Heart left ventricle (tissue), 13 donors: ENCODE data around the gene UBAP2.

Source experiments
- POLR2A ChIP-seq, 2 donors: fragments of 450-650 bp; IDR thresholded peaks; one replicate each; pipeline ENCODE4 v1.6.1; 2017; ENCODE audit warnings: antibody characterized with exemption in 2 of 2, mild to moderate bottlenecking in 2 of 2, moderate library complexity in 2 of 2
- TF ChIP-seq, protein P1 (sequence below), 12 donors: fragments of 200-600 bp; sonication (generic) in 4 of 12; IDR thresholded peaks; one replicate each; pipeline versions ENCODE4 v1.5.0 to v1.8.0; 2018 to 2022; ENCODE audit warnings: antibody characterized with exemption in 12 of 12, mild to moderate bottlenecking in 5 of 12
- donor health status: ischemic (EF 13 %, LVEDD 7.1; RV severe dilation, severe dysfunction).
- donor health status: DM: no; HTN: yes; CAD: no.
- donor health status: DM: no; HTN: no; CAD: no.
- donor health status: ischemic (EF 25% LVEDD 6.9; RV normal size, moderate dysfunction).
- donor health status: ischemic (EF 25% LVEDD 5.7; RV mildly dilated, moderate dysfunction).
- donor health status: ischemic (EF 35%, LVEDD 5.7; RV mildly dilated, moderate dysfunction).
- donor health status: nonischemic (EF 11% LVEDD 7.7; RV severe dilation, severe dysfunction).
- donor health status: DM: yes; HTN: yes; CAD: no.
- donor health status: PGD.
- donor health status: ischemic (EF 29% LVEDD 5.4; RV normal size, mild dysfunction).
- donor health status: nonischemic (EF 23%, LVEDD 6.1; RV moderate dilation, normal function).

DNA sequence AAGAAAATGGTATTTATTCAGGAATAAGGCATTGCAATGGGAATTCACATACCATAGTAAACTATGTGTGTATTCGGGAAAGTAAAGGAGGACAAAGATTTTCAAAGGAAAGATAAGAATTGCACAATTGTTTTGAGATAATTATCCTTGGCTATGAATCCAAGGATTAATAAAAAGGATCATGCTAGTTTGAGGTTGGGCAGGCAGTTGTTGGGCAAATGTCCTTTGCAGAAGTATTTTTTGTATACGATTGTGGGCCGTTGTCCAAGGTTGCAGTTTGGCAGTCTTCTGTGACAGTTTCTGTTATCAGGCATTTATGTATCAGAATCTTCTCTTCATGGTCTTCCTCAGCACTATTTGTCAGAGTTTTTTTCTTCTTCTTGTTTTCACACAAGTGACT is 10.6 kb upstream of the UBAP2 start:
- TF ChIP-seq, protein P1, sequence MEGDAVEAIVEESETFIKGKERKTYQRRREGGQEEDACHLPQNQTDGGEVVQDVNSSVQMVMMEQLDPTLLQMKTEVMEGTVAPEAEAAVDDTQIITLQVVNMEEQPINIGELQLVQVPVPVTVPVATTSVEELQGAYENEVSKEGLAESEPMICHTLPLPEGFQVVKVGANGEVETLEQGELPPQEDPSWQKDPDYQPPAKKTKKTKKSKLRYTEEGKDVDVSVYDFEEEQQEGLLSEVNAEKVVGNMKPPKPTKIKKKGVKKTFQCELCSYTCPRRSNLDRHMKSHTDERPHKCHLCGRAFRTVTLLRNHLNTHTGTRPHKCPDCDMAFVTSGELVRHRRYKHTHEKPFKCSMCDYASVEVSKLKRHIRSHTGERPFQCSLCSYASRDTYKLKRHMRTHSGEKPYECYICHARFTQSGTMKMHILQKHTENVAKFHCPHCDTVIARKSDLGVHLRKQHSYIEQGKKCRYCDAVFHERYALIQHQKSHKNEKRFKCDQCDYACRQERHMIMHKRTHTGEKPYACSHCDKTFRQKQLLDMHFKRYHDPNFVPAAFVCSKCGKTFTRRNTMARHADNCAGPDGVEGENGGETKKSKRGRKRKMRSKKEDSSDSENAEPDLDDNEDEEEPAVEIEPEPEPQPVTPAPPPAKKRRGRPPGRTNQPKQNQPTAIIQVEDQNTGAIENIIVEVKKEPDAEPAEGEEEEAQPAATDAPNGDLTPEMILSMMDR (IDR thresholded peaks at IDR 0.05) = no peak
- no peak for TF ChIP-seq POLR2A (IDR thresholded peaks at IDR 0.05)
